Dermis microvascular lymphatic vessel endothelial cell (primary cell): ENCODE data around the gene RTN4R. TPM values are rescaled to one million over a fixed set of nuclear protein-coding genes. Genes with fewer than 3 reads are reported as not detected.

ENCODE experiments used
- DNase-seq, 2 donors: peaks; one replicate each; pipeline versions ENCODE4 v3.0.0 to v3.0.0-alpha.2; 2010; ENCODE audit warnings: low read depth in 2 of 2
- total RNA-seq: library from RNA; depleted of rRNA; stranded (reverse); fragments of >200 nt; gene quantifications from 2 replicates; pipeline ENCODE4 v1.2.1, GENCODE V29; 2014

Gene RTN4R
- total RNA-seq, 1 donor from 2014 or later: 1.2 TPM

- peak in 1 of 2 donors; percentile 13 for DNase-seq
Measured at GRCh38 chr22:20203552-20204201, 64.4 kb downstream of the RTN4R start.

- DNase-seq: no peak
Measured at GRCh38 chr22:20203142-20203551, 65.0 kb downstream of the RTN4R start.

GRCh38 chr22:20201837-20202392 lies 66.2 kb downstream of the RTN4R start:
- no peak for DNase-seq

GRCh38 chr22:20199906-20200305 lies 68.2 kb downstream of the RTN4R start:
- no peak for DNase-seq

- DNase-seq: no peak
Measured at GRCh38 chr22:20199413-20199842, 68.7 kb downstream of the RTN4R start.

GRCh38 chr22:20198557-20199319 lies 69.4 kb downstream of the RTN4R start:
- no peak for DNase-seq

GRCh38 chr22:20197407-20198030 lies 70.6 kb downstream of the RTN4R start:
- no peak for DNase-seq

GRCh38 chr22:20196094-20196842 lies 71.8 kb downstream of the RTN4R start:
- no peak for DNase-seq

GRCh38 chr22:20194681-20195593 lies 73.2 kb downstream of the RTN4R start:
- DNase-seq: no peak

GRCh38 chr22:20193761-20194494 lies 74.2 kb downstream of the RTN4R start:
- DNase-seq: no peak

GRCh38 chr22:20192972-20193760 lies 75.0 kb downstream of the RTN4R start:
- DNase-seq: no peak

GRCh38 chr22:20192293-20192971 lies 75.7 kb downstream of the RTN4R start:
- no peak for DNase-seq

- DNase-seq: no peak
Measured at GRCh38 chr22:20191803-20192202, 76.3 kb downstream of the RTN4R start.

Other genes starting within 250 kb of the RTN4R start
- gene TANGO2, start 247.2 kb downstream of the RTN4R start, total RNA-seq: 40.1 and 75.0 TPM in 2 replicates
- gene DGCR8, start 188.1 kb downstream of the RTN4R start, total RNA-seq: 20.9 and 24.5 TPM in 2 replicates
- gene RANBP1, start 152.2 kb downstream of the RTN4R start, total RNA-seq: 113 and 148 TPM in 2 replicates
- gene TRMT2A, start 151.1 kb downstream of the RTN4R start, total RNA-seq: 23.0 and 36.2 TPM in 2 replicates
- 3.0 and 10.7 TPM in 2 replicates for gene ZDHHC8, start 136.5 kb downstream of the RTN4R start, total RNA-seq
- 4.9 and 5.0 TPM in 2 replicates for gene CCDC188, start 117.3 kb downstream of the RTN4R start, total RNA-seq
- gene DGCR6L, start 51.7 kb upstream of the RTN4R start, total RNA-seq: 33.9 and 59.7 TPM in 2 replicates
- gene ZNF74, start 125.8 kb upstream of the RTN4R start, total RNA-seq: 10.0 and 15.7 TPM in 2 replicates
- 4.6 and 7.1 TPM in 2 replicates for gene SCARF2, start 169.5 kb upstream of the RTN4R start, total RNA-seq
- 14.9 and 23.6 TPM in 2 replicates for gene KLHL22, start 227.5 kb upstream of the RTN4R start, total RNA-seq
- gene MED15, start 239.3 kb upstream of the RTN4R start, total RNA-seq: 21.3 and 29.5 TPM in 2 replicates